H1 (cell line): Measurements from ENCODE around the gene GALNT13.

ENCODE experiments used
- ATF3 ChIP-seq: IDR thresholded peaks from 2 replicates; pipeline ENCODE4 v1.6.1; 2011; ENCODE audit warnings: low read depth, mild to moderate bottlenecking, low read length; ENCODE audit not compliant: insufficient read depth
- CTCF ChIP-seq, 3 experiments: IDR thresholded peaks; 1 replicate in 2 of 3; 2 replicates in 1 of 3; pipeline versions ENCODE4 v1.5.1 to v1.6.1; 2011; ENCODE audit warnings: low read length in 3 of 3, mild to moderate bottlenecking in 3 of 3, inconsistent platforms in 2 of 3, low read depth in 1 of 3, moderate library complexity in 1 of 3; ENCODE audit not compliant: insufficient read depth in 1 of 3; ENCODE audit errors: control extremely low read depth in 1 of 3
- JUND ChIP-seq: IDR thresholded peaks from 2 replicates; pipeline ENCODE4 v1.6.1; 2011; ENCODE audit warnings: mild to moderate bottlenecking, improper control_type of control experiment, low read length
- POLR2A ChIP-seq, 2 experiments: IDR thresholded peaks; 1 replicate in 1 of 2; 2 replicates in 1 of 2; pipeline ENCODE4 v1.6.1; 2011; ENCODE audit warnings: low read depth in 2 of 2, low read length in 2 of 2, mild to moderate bottlenecking in 2 of 2; ENCODE audit errors: control extremely low read depth in 1 of 2

GRCh38 chr2:154226931-154227330 lies 355.2 kb downstream of the GALNT13 start:
- TF ChIP-seq CTCF (IDR thresholded peaks at IDR 0.05; ENCODE audit: control extremely low read depth in 1 of 3, insufficient read depth in 1 of 3, low read depth in 1 of 3, low read length in 3 of 3) (no peak), ATF3 (no peak), POLR2A (IDR thresholded peaks at IDR 0.05; ENCODE audit: control extremely low read depth in 1 of 2, low read depth in 2 of 2, low read length in 2 of 2) (no peak), JUND (no peak)
